ENCODE data around the gene GRM7.

- TF ChIP-seq EZH2 (IDR thresholded peaks at IDR 0.05; ENCODE audit: borderline replicate concordance, insufficient read depth, low read depth, low read length, poor library complexity, severe bottlenecking) (no peak), CTCF (IDR thresholded peaks at IDR 0.05) (no peak)
These were observed 826.7 kb downstream of the GRM7 start for GRCh38 chr3:7687428-7688147.
